Neural cell (in vitro differentiated cells): ENCODE measurements around the gene PAX6. TPM values are rescaled to one million over a fixed set of nuclear protein-coding genes. Genes with fewer than 3 reads are reported as not detected.

Experiments
- H2AFZ ChIP-seq: fragments of 200-600, 300-800 bp; sonication (generic), shearing (Covaris generic); 2 replicates; pipeline ENCODE4 v1.6.0; 2014; ENCODE audit warnings: low read depth, mild to moderate bottlenecking, antibody characterized with exemption, low read length, moderate library complexity
- H3F3A ChIP-seq: fragments of 200-600 bp; shearing (Covaris generic); 2 replicates; pipeline ENCODE4 v1.6.1; 2016; ENCODE audit warnings: mild to moderate bottlenecking, moderate library complexity, mixed read lengths, antibody characterized with exemption, low read length; ENCODE audit not compliant: insufficient read depth, poor library complexity, severe bottlenecking
- H3K27ac ChIP-seq: fragments of 200-600, 300-800 bp; sonication (generic), shearing (Covaris generic); 2 replicates; pipeline ENCODE4 v1.5.1; 2014; ENCODE audit warnings: mild to moderate bottlenecking, low read length, moderate library complexity
- H3K27me3 ChIP-seq: fragments of 300-800, 200-600 bp; sonication (generic), shearing (Covaris generic); 2 replicates; pipeline ENCODE4 v1.6.0; 2014; ENCODE audit warnings: mild to moderate bottlenecking, low read depth, low read length, moderate library complexity; ENCODE audit not compliant: insufficient read depth
- H3K36me3 ChIP-seq: fragments of 300-800, 200-600 bp; sonication (generic), shearing (Covaris generic); 2 replicates; pipeline ENCODE4 v1.5.1; 2014; ENCODE audit warnings: mild to moderate bottlenecking, antibody characterized with exemption, low read length, moderate library complexity; ENCODE audit not compliant: insufficient read depth
- H3K4me2 ChIP-seq: fragments of 300-800, 200-600 bp; sonication (generic), shearing (Covaris generic); 2 replicates; pipeline ENCODE4 v1.6.0; 2014; ENCODE audit warnings: mild to moderate bottlenecking, low read length
- H3K4me3 ChIP-seq: fragments of 300-800, 200-600 bp; sonication (generic), shearing (Covaris generic); 2 replicates; pipeline ENCODE4 v1.5.1; 2014; ENCODE audit warnings: mild to moderate bottlenecking, low read length, moderate library complexity
- H3K79me2 ChIP-seq: fragments of 200-600 bp; shearing (Covaris generic); replicated peaks from 2 replicates; pipeline ENCODE4 v1.6.0; 2014; ENCODE audit warnings: mild to moderate bottlenecking, low read length, moderate library complexity; ENCODE audit not compliant: insufficient read depth
- H3K9ac ChIP-seq: fragments of 300-800, 200-600 bp; sonication (generic), shearing (Covaris generic); 2 replicates; pipeline ENCODE4 v1.6.1; 2016; ENCODE audit warnings: mild to moderate bottlenecking, low read length, mixed read lengths
- H3K9me2 ChIP-seq: fragments of 200-600 bp; shearing (Covaris generic); 2 replicates; pipeline ENCODE4 v1.6.1; 2016; ENCODE audit warnings: mild to moderate bottlenecking, low read length, mixed read lengths; ENCODE audit not compliant: insufficient read depth
- H3K9me3 ChIP-seq: fragments of 200-600, 300-800 bp; sonication (generic), shearing (Covaris generic); 2 replicates; pipeline ENCODE4 v1.6.1; 2016; ENCODE audit warnings: mild to moderate bottlenecking, mixed run types, low read length, moderate library complexity, mixed read lengths
- H4K20me1 ChIP-seq: fragments of 200-600 bp; shearing (Covaris generic); 2 replicates; pipeline ENCODE4 v1.6.1; 2016; ENCODE audit warnings: mild to moderate bottlenecking, mixed run types; ENCODE audit not compliant: insufficient read depth
- EP300 ChIP-seq: fragments of 450-650 bp; conservative IDR thresholded peaks from 2 replicates; pipeline ENCODE4 v1.6.1; 2014; ENCODE audit warnings: antibody characterized with exemption, mild to moderate bottlenecking, moderate library complexity; ENCODE audit not compliant: poor library complexity, severe bottlenecking
- EZH2 ChIP-seq: fragments of 200-600, 300-800 bp; shearing (Covaris generic), sonication (generic); IDR thresholded peaks from 2 replicates; pipeline ENCODE4 v1.6.1; 2014; ENCODE audit warnings: antibody characterized with exemption, low read length, borderline replicate concordance, mild to moderate bottlenecking; ENCODE audit not compliant: insufficient read depth, poor library complexity, severe bottlenecking
- MXI1 ChIP-seq: fragments of 450-650 bp; conservative IDR thresholded peaks from 2 replicates; pipeline ENCODE4 v1.6.1; 2014; ENCODE audit warnings: antibody characterized with exemption, mild to moderate bottlenecking; ENCODE audit not compliant: poor library complexity, severe bottlenecking
- POLR2AphosphoS5 ChIP-seq: IDR thresholded peaks from 2 replicates; pipeline ENCODE4 v1.6.1; 2012
- RAD21 ChIP-seq: fragments of 450-650 bp; conservative IDR thresholded peaks from 2 replicates; pipeline ENCODE4 v1.6.1; 2014; ENCODE audit warnings: antibody characterized with exemption, mild to moderate bottlenecking, moderate library complexity
- REST ChIP-seq: IDR thresholded peaks from 2 replicates; pipeline ENCODE4 v1.6.1; 2012; ENCODE audit warnings: borderline replicate concordance
- SMC3 ChIP-seq: fragments of 450-650 bp; conservative IDR thresholded peaks from 2 replicates; pipeline ENCODE4 v1.6.1; 2014; ENCODE audit warnings: antibody characterized with exemption, mild to moderate bottlenecking, moderate library complexity; ENCODE audit not compliant: poor library complexity
- TAF1 ChIP-seq: IDR thresholded peaks from 2 replicates; pipeline ENCODE4 v1.6.1; 2012; ENCODE audit warnings: low read depth
- polyA plus RNA-seq: library from polyadenylated mRNA; depleted of rRNA; stranded (reverse); fragments of >200 nt; gene quantifications from 2 replicates; pipeline ENCODE4 v1.2.3, GENCODE V29; 2014
- TF ChIP-seq, protein P1 (sequence below): fragments of 450-650 bp; IDR thresholded peaks from 2 replicates; pipeline ENCODE4 v1.5.1; 2014; ENCODE audit warnings: antibody characterized with exemption, mild to moderate bottlenecking, moderate library complexity; ENCODE audit not compliant: poor library complexity, severe bottlenecking

The PAX6 gene
- polyA plus RNA-seq, 1 donor from 2014 or later, result 74.7 TPM

GRCh38 chr11:31850365-31850764 is 39.2 kb upstream of the PAX6 start:
- Histone ChIP-seq H3K79me2 (no peaks in the 10 kb centered on the region), H3K36me3 (no peaks in the 10 kb centered on the region), H3F3A (no peaks in the 10 kb centered on the region), H3K9me3 (no peaks in the 10 kb centered on the region), H2AFZ (no peak overlapping the region), H3K4me2 (no peak overlapping the region), H3K27ac (no peak overlapping the region), H3K9me2 (no peaks in the 10 kb centered on the region), H3K27me3 (no peaks in the 10 kb centered on the region), H4K20me1 (no peaks in the 10 kb centered on the region), H3K4me3 (no peak overlapping the region), H3K9ac (no peak overlapping the region)
- TF ChIP-seq SMC3, result no peak
- no peak for TF ChIP-seq POLR2AphosphoS5
- TF ChIP-seq REST, result no peak
- TF ChIP-seq RAD21, result no peak
- no peak for TF ChIP-seq MXI1
- no peak for TF ChIP-seq TAF1
- no peak for TF ChIP-seq EZH2
- no peak for TF ChIP-seq EP300
- TF ChIP-seq, protein P1, sequence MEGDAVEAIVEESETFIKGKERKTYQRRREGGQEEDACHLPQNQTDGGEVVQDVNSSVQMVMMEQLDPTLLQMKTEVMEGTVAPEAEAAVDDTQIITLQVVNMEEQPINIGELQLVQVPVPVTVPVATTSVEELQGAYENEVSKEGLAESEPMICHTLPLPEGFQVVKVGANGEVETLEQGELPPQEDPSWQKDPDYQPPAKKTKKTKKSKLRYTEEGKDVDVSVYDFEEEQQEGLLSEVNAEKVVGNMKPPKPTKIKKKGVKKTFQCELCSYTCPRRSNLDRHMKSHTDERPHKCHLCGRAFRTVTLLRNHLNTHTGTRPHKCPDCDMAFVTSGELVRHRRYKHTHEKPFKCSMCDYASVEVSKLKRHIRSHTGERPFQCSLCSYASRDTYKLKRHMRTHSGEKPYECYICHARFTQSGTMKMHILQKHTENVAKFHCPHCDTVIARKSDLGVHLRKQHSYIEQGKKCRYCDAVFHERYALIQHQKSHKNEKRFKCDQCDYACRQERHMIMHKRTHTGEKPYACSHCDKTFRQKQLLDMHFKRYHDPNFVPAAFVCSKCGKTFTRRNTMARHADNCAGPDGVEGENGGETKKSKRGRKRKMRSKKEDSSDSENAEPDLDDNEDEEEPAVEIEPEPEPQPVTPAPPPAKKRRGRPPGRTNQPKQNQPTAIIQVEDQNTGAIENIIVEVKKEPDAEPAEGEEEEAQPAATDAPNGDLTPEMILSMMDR, result no peak

DNA sequence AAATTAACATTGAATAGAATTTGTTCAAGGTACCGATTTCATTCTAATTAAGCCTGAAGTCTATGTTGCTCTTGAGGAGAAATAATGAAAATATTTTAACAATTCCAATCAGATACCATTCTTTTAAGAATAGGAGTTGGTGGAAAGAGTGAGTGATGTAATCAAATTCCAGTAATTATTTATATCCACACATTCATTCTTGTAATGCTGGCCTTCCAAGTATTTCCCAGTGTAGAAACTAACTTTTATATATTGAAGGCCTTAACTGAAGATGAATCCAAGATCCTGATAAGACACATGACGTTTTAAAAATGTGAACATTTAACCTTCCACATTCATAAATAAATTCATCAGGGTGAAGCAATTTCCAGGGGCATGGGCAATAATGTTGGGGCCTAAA is 36.6 kb upstream of the PAX6 start:
- Histone ChIP-seq H3K4me3 (no peak overlapping the region), H3K9ac (no peak overlapping the region), H3K9me2 (no peaks in the 10 kb centered on the region), H3F3A (no peaks in the 10 kb centered on the region), H3K9me3 (no peaks in the 10 kb centered on the region), H3K79me2 (no peaks in the 10 kb centered on the region), H2AFZ (no peak overlapping the region), H3K27me3 (no peaks in the 10 kb centered on the region), H3K27ac (no peak overlapping the region), H3K36me3 (no peaks in the 10 kb centered on the region), H4K20me1 (no peaks in the 10 kb centered on the region), H3K4me2 (no peak overlapping the region)
- no peak for TF ChIP-seq TAF1
- no peak for TF ChIP-seq SMC3
- TF ChIP-seq RAD21, result no peak
- TF ChIP-seq EP300, result no peak
- TF ChIP-seq, protein P1, result no peak
- TF ChIP-seq MXI1, result no peak
- TF ChIP-seq EZH2, result no peak
- TF ChIP-seq REST, result no peak
- no peak for TF ChIP-seq POLR2AphosphoS5
